SKM-1 treated with dmso at 0.1 percent for 144 hours (cell line): ENCODE data around the gene RAB33A.

Experiments
- DNase-seq: peaks from one replicate; lab custom pipeline; 2025; ENCODE audit not compliant: unreplicated experiment; lab: John Stamatoyannopoulos, UW

RAB33A gene

GRCh38 chrX:130171446-130172126, at the start of gene RAB33A:
Gene RAB33A, plus strand, starts transcription at chrX:130171962. Its CDS starts 101 bp downstream, at chrX:130172063.
- DNase-seq = no peak

DNA sequence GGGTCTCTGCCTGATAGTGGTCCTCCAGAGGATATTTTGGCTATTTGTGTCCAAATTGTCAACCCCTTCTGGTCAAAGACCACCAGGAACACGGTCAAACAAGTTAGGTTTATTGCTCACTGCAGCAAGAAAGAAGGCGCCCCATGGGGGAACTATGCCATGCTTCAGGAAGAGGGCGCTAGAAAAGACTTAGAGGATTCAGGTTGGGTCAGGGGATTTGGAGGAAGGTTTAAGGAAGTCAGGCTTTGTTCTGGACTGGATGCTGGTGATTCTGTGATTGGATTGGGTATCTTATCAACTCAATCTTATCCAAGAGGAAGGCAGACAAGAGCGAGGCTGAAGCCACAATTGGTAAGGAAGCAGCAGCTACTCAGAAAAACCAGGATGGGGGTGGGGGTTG, 47.2 kb upstream of the RAB33A start:
- no peak for DNase-seq

DNA sequence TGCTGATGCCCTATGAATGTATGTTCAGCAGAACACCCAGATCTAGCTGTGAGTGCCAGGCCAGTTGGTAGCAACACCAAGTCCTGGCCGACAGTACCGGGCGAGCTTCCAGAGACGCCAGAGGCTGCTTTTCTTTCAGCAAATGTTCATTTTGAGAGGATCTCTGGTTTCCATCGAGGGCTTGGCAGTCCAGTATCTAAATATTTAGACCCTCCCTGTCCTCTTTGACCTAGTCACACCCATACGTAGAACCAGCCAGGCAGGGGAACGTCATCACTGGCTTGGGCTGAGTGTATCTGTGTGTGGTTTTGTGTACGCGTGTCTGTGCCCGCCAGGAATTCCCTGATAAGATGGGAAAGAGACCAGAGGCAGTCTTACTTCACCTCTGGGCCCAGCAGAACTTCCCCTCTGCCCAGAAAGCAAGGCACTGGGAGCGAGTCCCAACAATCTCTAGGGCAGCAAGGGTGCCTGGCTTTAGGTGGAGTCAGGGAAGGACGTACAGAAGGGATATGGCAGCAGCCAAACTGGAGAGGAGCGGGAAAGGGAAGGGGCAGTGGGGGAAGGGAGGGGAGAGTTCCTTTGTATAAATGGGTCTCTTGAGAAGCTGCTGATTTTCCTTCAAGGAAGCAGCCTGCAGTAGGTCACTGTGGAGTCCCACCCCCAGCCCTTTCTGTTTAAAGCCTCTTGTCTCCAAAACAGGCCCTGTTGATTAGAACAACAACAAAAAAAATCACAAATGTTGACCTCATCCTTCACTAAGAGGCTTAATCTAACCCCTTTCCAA, 46.5 kb upstream of the RAB33A start:
- DNase-seq = no peak

- no peak for DNase-seq
These were observed 40.8 kb upstream of the RAB33A start for GRCh38 chrX:130130990-130131389.

DNA sequence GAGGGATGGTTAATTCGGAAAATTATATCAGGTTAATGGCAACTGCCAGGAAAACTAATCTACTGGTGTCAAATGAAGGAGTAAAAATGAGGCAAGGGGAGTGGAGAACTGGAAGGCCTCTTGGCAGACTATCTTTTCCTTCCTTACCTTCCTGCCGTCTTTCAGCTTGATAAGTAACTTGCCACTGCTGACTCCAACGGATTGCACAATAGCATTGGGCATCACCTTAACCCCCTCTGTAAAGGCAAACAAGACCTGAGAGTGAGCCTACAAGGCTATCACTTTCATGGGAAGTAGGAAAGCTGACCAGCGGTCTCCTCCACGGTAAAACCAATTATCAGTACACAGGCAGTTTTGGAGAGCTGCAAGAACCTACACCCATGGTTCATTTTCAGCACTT, 35.3 kb upstream of the RAB33A start:
- no peak for DNase-seq

GRCh38 chrX:130136961-130137360, 34.8 kb upstream of the RAB33A start:
- DNase-seq = no peak

DNA sequence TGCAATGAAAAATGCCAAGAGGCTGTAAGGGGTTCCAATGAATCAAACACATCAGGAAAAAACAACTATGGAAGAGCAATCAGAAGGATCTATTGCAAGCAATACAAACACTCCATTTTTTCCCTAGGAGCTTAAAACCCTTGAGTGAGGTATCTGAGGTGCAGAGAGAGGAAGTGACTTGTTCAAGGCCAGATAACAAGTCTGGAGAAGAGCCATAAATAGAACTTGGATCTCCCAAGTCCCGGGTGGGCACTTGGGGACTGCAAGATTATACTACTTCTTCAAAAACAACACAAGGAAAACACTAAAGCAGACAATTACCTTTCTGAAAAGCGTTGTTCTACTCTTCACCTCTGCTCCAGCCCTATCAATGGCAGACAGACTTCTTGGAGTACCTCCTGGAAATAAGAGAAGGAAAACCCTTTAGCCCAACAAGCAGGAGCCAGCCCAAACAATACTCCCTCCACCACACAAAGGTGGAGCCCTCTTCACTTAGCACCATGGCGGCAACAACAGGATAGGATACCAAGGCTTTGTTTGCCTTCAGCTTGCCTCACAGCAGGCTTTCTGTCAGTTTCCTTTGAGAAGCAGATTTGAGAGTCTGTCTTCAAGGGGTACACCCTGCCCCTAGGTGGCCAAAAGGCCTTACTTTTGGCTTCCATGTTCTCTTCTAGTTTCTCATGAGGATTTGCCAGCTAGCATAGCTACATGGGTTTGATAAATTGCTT, 32.1 kb upstream of the RAB33A start:
- no peak for DNase-seq

GRCh38 chrX:130144509-130144908, 27.3 kb upstream of the RAB33A start:
- no peak for DNase-seq

DNA sequence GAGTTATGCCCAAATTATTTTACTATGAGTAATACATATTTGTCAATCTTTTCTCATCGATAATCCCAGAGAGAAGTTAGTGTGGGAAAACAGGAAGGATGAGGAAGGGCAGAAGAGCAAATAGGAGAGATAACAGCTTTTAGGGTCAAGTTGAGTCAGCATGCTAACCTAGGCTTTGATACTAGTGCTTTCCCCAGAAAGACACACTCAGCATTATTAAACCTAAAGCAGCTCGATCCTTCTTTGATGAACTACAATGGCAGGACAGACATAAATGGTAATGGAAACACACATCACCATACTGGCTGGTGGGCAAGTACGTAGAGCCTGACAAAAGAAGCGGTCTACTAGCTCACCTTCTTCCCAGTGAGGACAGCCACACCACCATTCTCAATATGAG, 26.6 kb upstream of the RAB33A start:
- DNase-seq = no peak

GRCh38 chrX:130147631-130148030, 24.1 kb upstream of the RAB33A start:
- no peak for DNase-seq

GRCh38 chrX:130155564-130155963, 16.2 kb upstream of the RAB33A start:
- no peak for DNase-seq

GRCh38 chrX:130158311-130158710, 13.5 kb upstream of the RAB33A start:
- no peak for DNase-seq

DNA sequence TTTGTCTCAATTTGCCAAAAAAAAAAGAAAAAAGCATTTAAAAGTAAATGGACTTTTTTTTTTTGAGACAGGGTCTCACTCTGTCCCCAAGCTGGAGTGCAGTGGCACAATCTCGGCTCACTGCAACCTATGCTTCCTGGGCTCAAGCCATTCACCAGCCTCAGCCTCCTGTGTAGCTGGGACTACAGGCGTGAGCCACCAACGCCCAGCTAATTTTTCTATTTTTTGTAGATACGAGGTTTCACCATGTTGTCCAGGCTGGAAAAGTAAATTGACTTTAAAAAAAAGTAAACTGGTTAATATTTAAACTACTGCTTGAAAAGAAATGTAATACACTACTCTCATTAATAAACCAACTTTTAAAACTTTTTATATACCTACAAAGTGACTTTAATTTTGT, 12.0 kb upstream of the RAB33A start:
- no peak for DNase-seq

GRCh38 chrX:130162094-130162735, 9.5 kb upstream of the RAB33A start:
- no peak for DNase-seq

DNA sequence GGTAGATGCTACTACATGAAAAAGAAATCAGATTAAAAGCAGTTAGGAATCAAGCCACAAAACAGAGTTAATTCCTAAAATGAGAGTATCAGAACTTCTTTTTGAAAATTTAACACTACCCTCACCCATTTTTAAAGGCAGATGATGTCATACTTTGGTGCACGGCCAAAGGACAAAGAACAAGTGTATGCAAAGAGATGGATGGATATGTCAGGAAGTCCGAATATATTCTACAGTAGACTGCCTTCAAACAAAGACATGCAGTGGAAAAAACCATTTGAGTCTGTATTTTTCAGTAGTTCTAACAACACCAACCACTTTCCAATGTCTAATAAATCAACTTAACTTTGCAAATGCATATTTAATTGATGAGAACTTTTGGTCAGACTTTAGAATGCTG, 8.4 kb upstream of the RAB33A start:
- DNase-seq = no peak

DNA sequence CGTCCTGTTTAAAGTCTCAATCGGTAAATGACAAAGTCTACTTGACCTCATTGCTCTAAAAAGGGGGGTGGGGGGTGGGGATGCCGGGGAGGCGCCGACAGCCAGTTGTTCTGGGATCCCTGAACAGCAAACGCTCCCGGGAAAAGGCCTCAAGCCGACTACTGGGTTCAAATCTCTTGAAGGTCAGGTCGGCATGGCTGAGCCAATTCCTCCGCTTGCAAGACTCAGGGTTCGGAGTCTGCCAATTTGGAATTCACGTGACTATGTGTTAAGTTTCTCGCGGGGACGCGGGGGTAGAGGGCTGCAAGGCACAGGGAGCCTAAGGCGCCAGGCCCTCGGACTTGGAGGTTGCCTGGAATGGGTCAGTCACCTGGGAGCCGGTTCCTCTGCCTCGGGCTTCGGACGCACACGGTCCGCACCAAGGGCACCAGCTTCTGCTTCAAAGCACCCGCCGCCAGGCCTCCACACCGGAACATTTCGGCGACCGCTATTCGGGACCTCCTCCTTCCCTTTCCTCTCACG, 6.5 kb upstream of the RAB33A start:
- no peak for DNase-seq

DNA sequence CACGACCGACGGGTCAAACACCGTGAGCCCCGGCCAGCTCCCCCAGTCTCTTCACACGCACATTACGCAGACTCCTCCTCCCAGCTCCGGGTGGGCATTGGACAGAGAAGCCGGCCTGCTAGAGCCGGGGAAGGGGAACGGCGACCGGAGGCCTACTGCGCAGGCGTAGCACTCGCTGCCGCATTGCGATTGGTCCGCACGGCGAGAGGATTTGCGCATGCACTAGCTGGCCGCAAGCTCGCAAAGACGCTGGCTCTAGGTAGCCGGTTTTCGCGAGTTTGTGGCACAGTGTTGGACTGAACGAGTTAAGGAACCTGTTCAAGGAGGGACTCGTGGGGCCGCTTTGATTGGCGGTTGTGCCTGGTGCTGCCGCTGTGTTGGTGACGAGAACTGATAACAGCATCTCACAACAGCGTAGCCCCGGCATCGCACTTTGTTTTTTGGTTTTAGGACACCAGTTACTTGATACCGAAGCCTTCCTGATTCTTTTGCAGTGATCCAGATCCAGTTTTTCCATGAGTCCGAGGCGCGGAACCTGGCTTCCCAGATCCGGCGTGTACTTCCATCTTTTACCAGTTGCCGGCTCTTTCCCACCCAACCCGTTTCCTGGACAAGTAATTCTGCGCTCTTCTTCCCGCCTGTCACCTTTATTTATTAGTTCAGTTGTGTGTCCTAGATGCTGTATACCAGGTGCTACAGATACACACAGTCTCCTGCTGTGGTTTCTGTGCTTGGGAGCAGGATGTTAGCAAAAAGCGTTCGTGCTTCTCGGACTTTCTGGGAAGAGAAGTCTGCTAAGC, 5.9 kb upstream of the RAB33A start, which contains the start of gene AIFM1:
Gene AIFM1 (minus strand): TSS at position 139 of the 800 bp plus-strand sequence. CDS start 185 bp downstream, outside the sequence.
- peak; percentile 83 for DNase-seq

- no peak for DNase-seq
These were observed 5.3 kb upstream of the RAB33A start for GRCh38 chrX:130166503-130166777.

DNA sequence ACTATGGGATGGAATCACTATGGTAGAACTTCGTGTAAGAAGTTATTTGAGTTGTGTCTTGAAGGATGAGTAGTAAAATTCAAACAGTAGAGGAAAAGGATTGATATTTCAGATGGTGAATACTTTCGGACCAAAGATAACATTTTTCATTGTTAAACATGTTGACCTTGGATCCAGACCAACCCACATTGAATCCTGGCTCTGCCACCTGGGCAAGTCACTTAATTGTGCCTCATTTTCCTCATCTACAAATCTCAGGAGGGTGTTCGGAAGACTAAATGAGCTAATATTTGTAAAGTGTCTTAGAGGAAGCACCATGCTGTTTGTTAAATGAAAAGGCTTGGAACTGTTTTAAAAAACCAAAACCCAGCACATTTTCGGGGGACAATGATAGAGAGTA, 4.7 kb upstream of the RAB33A start:
- no peak for DNase-seq

DNA sequence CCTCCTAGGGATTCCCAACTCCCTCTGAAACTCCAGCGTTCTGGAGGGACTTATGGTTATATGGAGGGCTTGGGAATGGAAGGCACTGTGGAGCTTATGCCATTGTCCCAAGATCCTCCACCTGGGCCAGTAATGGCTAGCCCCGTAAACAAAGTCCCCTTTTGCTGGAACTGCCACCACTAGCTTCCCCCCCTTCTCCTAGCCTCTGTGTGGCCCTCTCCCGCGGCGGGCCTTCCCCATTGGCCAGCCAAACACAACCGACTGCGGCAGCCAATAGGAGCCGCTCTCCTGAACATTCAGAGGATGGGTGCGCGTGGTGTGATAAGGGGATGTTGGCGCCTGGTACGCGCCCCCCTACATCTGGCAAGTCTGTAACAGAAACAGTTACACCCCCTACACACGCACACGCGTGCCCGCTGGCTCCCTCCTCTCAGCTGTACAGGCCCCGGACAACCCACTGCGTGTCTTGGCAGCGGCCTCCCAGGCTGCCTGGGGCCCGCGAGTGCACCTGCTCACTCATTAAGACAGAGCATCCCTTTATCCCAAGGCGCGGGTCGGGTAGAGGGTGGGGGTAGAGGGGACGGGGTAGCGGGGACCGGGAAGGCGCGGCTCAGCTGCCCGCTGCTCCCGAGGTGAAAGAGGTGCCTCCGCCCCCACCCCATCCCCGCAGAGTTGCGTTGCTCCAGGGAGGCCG, 863 bp upstream of the RAB33A start:
- peak; percentile 44 for DNase-seq
